Ramos (cell line): Measurements from ENCODE around the gene SDK1.

ENCODE experiments used
- in situ Hi-C: fragments of 300-500 bp; cut with MboI; formaldehyde crosslinking; loops from one replicate; pipeline ENCODE4 v1.14.3; 2022; ENCODE audit warnings: low sequenced_read_pairs; ENCODE audit not compliant: unreplicated experiment

SDK1 gene

DNA sequence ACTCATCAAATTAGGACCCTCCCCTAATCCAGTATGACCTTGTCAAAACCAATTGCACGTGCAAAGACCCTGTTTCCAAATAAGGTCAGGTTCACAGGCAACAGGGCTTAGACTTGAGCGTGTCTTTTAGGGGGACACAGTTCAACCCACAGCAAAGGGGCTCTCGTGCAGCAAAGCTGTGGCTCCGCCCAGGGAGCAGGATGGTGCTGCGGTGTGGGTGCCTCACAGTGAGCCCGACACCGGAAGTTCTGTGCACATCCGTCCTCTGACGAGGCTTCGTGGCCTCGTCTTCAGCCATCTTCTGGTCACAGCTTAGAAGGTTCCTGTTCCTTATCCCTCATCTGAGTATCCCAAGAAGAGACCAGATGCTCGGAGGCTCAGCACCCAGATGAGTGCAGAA lies 871.8 kb downstream of the SDK1 start:
- in situ Hi-C loops: no loop called here

DNA sequence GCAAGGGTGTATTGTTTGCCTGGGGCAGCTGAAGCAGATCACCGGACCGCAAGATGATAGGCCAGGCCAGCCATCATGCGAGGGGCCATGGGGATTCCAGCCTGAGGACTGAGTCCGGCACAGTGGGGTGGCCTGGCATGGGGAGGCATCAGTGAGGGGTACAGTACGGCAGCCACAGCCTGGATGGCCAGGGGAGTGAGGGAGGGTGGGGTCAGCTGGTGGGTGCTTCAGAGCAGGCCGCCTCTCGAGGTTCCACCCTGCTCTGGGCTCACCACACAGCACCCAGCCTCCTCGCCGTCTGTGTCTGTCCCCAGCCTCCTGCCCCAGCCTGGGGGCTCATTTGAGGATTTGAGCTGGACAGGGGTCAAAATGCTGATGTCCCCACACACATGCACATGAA lies 872.6 kb downstream of the SDK1 start:
- in situ Hi-C loops: no loop called here

- in situ Hi-C loops: no loop called here
Measured at GRCh38 chr7:4174016-4174415, 873.0 kb downstream of the SDK1 start.

GRCh38 chr7:4174451-4174850 lies 873.4 kb downstream of the SDK1 start:
- in situ Hi-C loops: no loop called here

- in situ Hi-C loops: no loop called here
Measured at GRCh38 chr7:4174884-4175283, 873.8 kb downstream of the SDK1 start.

- in situ Hi-C loops: no loop called here
Measured at GRCh38 chr7:4175346-4175973, 874.4 kb downstream of the SDK1 start.

- in situ Hi-C loops: no loop called here
Measured at GRCh38 chr7:4177001-4177400, 875.9 kb downstream of the SDK1 start.

GRCh38 chr7:4178416-4178815 lies 877.4 kb downstream of the SDK1 start:
- in situ Hi-C loops: no loop called here

- in situ Hi-C loops: no loop called here
Measured at GRCh38 chr7:4178916-4179687, 878.0 kb downstream of the SDK1 start.

GRCh38 chr7:4179688-4180380 lies 878.8 kb downstream of the SDK1 start:
- in situ Hi-C loops: no loop called here

DNA sequence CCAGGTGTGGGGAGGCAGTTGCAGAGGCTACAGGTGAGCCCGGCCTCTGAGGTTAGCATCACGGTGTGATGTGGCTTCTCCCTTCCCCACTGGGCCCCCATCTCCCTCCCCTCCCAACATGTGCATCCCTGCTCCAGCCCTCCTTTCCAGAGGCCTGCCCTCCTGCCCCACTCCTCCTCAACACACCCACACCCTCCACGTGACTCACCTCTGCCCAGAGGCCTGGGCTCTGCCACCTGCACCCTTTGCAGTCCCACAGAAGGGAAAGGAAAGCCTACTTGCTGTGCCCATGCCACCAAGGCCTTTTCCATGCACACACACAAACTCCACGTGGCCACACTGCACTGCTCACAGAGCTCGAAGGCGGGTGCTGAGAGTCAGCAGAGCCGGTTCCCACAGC lies 880.4 kb downstream of the SDK1 start:
- in situ Hi-C loops: no loop called here

- in situ Hi-C loops: no loop called here
Measured at GRCh38 chr7:4182605-4183300, 881.7 kb downstream of the SDK1 start.

- in situ Hi-C loops: no loop called here
Measured at GRCh38 chr7:4184653-4185052, 883.6 kb downstream of the SDK1 start.

DNA sequence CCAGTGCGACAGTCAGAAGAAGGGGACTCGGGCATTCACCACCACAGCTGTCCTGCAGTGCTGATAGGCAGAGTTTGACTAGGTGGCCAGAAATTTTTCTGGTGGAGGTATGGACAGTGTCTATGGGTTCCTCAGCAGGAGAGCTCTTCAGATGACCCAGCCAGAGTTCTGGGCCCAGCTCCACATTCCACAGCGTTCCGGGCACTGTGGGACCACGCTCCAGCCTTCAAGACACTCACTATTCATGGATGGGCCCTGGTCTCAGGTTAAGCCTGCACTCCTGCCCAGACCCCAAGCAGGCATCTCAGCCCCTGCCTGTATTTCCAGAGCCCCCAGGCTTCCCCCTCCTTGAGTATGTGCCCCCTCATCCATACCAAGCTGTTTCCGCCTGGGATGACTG lies 884.1 kb downstream of the SDK1 start:
- in situ Hi-C loops: no loop called here

GRCh38 chr7:4185721-4186512 lies 884.9 kb downstream of the SDK1 start:
- in situ Hi-C loops: no loop called here

- in situ Hi-C loops: no loop called here
Measured at GRCh38 chr7:4186513-4186780, 885.4 kb downstream of the SDK1 start.

DNA sequence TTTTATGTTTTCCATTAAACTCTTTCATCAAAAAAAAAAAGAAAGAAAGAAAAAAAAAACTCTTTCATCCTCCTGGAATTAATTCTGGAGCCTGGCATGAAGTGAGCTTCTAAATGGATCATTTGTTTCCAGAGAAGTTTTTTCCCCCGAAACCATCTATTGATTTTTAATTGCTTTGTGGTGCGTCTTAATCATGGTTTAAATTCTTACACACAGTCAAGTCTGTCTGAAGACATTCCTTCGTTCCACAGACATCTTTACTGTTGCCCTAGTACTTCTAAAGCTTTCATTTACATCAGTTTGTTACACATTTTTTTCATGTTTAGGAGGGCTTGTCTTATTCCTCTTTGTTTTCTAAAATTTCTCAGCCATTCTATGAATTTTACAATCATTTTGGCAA lies 887.6 kb downstream of the SDK1 start:
- in situ Hi-C loops: no loop called here

DNA sequence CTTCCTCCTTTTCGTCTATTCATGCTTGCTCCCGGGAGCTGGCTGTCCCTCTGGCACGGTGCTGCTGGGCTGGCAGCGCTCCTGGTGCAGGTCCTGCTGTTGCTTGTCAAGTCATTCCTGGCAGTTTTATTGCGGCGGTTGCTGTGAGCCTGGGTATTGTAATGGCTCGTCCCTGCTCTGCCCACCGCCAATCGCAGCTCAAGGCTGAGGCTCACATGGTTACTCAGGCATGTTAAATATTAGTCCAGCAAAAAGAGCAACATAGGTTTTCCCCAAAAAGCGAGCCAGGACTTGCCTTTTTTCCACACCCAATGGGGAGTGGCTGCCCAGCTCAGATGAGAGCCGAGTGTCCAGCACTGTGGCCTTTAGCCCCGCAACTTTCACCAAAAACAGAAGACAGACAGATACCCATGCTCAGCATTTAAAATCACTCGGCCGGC lies 888.1 kb downstream of the SDK1 start:
- in situ Hi-C loops: no loop called here

- in situ Hi-C loops: no loop called here
Measured at GRCh38 chr7:4190010-4190981, 889.2 kb downstream of the SDK1 start.
